Stimulated activated CD8-positive, alpha-beta memory T cell treated with anti-CD3 and anti-CD28 coated beads, Interleukin-12 subunit alpha, Interleukin-12 subunit beta, amount 100 ng/mL, for 4 hours (primary cell): ENCODE results near the gene GNA12.

Source experiments
- DNase-seq: peaks from one replicate; pipeline ENCODE4 v3.0.0-alpha.2; 2020; ENCODE audit warnings: low read depth

Gene GNA12

DNA sequence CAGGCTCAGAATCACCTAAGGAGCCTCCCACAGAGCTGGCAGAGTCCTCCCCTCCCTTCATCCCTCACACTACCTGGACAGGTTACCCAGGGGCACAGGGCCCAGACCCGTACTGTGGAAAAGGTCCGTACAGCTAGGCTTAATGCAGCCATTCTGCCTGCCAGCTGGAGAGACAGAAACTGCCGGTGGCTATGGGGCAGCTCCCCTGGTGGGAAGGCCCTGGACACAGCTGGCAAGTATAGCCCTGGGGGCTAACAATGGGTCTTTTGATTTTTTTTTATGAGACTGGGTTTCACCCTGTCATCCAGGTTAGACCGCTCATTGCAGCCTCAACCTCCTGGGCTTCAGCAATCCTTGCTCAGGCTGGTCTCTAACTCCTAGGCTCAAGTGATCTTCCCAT is 68.3 kb downstream of the GNA12 start:
- no peak for DNase-seq

DNA sequence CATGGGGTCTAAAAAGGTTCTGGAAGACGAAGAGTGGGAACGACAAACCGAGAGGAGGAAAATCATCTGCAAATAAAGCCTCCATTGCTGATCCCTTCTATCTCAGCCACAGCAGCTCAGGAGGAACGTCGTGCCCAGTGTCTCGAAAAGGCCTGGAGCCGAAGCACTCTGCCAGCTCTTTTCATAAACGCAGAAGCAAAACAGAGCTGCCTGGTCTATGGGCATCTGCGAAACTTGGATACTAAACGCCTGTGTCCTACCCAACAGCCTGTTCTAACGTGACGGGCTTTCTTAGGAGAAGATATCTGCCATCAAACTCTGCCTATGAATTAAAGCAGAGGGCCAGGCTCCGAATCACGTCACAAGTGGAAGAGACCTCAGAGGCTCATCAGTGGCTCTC is 68.7 kb downstream of the GNA12 start:
- DNase-seq: no peak

GRCh38 chr7:2774935-2775334 is 69.2 kb downstream of the GNA12 start:
- DNase-seq: no peak

DNA sequence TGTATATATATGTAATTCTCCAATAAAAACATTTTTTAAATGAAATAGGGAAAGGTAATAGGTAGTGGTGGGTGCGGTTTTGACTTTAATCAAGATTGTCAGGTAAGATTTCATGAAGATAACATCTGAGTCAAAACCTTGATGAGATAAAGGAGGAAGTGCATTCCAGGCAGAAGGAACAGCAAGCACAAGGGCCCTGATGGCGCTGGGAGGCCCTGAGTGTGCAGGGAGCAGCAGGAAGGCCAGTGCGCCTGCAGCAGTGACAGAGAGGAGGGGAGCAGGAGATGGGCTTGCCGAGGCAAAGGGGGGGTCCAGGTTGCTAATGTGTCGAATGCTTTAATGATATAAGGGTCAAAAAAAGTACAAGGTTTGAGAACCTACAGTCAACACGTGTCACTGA is 69.8 kb downstream of the GNA12 start:
- no peak for DNase-seq

GRCh38 chr7:2773608-2774007 is 70.5 kb downstream of the GNA12 start:
- DNase-seq: no peak

DNA sequence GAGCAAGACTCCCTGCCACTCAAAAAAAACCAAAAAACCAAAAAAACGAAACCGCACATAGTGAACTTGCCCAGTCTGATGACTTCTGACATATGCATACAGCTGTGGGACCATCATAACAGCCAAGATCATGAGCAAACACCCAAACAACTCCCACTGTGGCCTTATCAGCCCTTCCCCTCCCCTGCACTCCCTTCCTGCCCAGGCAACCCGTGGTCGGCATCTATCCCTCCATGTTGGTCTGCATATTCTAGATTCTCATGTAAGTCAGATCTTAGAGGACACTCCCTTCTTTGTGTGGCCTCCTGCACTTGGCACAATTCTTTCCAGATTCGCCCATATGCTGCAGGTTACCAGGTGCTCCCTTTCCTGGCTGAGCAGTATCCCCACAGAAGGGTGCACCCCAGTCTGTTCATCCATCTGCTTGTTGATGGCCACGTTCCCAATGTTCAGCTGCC is 72.8 kb downstream of the GNA12 start:
- DNase-seq: no peak

GRCh38 chr7:2764621-2765020 is 79.5 kb downstream of the GNA12 start:
- DNase-seq: no peak

DNA sequence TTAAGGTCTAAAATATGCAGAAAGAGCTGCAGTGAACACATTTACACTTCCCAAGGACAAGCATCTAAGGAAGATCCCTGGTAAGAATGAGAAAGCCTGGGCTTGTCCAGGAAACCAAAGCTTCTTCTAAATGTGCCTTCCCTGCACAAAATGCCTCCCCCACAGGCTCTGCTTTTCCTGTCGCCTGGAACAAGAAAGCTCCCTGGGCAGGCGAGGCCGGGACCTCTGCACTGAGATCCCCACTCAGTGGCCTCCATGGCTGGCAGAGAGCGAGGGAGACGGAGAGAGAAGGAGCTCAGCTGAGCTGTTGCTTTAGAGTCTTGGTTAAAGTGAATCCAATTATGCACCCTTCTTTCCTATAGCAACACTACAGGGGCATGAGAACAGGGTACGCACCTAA is 80.5 kb downstream of the GNA12 start:
- DNase-seq: no peak

- DNase-seq: no peak
Observed at GRCh38 chr7:2761801-2762497, 82.2 kb downstream of the GNA12 start.

GRCh38 chr7:2761131-2761624 is 82.9 kb downstream of the GNA12 start:
- DNase-seq: no peak

DNA sequence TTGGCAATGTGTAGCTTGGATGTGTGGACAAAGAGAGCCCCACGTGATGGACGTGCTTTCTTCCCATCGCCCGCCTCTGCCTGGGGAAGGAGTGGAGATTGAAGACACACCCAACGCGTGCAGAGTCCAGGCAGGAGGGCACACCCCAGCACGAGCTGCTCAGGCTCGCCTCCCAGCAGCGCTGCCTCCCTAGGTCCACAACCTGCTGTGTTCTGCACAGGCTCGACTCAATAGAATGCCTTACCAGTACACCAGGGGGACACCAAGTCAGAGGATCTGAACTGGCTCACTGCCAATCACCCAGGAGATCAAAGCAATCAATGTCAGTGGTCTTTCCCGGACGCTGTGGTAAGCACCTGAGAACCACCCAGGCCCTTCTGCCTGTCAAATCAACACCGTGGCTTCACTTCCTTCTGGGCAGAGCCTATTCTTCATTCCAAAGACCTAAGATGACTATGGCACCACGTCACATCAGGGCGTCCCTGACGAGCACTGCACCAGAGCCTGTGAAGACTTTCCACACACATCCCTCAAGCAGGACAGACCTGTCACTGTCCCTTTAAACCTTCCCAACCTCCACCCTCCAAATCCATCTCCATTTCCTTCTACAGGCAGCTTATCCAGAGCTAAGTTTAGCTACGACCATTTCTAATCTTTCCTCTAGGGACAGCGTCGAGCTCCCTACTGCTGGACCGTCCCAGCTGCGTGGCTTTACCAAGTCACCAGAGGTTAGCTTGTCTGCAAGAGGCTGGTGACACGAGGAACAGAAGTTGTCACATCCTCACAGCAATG is 83.8 kb downstream of the GNA12 start:
- DNase-seq: no peak

- no peak for DNase-seq
Observed at GRCh38 chr7:2759736-2760097, 84.4 kb downstream of the GNA12 start.

DNA sequence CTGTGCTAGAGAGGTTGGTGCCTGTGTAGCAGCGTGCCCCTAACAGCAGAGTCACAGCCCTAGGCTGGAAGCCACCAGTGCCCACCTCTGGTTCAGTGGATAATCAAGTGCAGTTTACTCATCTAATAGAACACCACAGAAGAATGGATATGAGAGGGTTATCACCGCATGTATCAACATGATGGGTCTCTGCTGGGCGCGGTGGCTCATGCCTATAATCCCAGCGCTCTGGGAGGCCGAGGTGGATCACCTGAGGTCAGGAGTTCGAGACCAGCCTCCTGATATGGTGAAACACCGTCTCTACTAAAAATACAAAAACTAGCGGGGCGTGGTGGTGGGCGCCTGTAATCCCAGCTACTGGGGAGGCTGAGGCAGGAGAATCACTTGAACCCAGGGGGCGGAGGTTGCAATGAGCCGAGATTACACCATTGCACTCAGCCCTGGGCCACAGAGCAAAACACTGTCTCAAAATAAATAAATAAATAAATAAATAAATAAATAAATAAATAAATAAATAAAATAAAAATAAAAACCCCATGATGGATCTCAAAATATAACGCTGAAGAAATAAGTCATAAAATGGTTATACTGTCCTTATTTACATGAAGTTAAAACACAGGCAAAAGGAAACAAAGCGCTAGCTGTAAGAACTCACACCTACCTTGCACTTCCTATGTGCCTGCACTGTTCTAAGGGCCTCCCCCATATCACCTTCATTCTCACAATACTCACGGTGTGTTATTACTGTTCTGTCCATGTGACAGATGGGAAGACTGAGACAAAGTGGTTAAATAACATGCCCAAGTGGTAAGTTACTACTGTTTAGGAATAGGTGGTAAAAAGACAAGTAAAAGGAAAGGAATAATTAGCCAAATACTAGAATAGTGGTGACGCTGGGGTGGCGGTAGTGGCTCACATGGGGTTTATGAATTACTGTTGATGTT is 85.2 kb downstream of the GNA12 start:
- DNase-seq: no peak

DNA sequence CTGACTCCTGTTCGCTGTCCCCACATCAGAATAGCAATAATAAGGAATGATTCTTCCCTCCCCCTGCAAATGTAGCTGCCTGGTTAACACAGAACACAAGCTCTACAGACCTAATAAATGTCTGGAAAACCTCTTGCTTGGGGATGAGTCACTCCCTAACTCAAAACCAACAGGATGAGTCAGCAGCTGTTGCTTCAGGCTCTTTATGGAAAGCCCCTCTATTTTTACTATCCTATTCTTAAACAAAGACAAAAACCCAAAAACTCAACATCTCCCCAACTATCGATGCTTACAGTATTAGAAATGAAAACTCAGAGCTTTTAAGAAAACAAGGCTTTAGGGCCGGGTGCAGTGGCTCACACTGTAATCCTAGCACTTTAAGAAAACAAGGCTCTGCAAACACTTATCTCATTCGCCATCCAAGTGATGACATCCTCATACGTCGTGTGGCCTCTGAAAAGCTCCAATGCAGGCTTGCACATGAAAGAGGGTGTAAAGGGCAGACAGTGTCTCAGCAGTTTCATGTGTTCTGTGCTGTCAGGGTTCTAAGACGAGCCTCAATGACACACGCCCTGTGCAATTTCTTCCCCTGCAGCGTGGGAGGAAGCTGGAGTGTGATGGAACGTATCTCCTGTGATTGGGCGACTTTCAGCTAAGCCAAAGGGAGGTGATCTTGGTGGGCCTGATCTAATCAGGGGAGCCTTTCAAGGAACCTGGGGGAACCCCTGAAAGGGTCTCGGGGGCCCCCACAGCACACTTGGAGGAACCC is 86.0 kb downstream of the GNA12 start:
- DNase-seq: peak; percentile 36

- DNase-seq: no peak
Observed at GRCh38 chr7:2757361-2757903, 86.7 kb downstream of the GNA12 start.

GRCh38 chr7:2755531-2755930 is 88.6 kb downstream of the GNA12 start:
- DNase-seq: no peak

- DNase-seq: no peak
Observed at GRCh38 chr7:2754912-2755311, 89.2 kb downstream of the GNA12 start.

DNA sequence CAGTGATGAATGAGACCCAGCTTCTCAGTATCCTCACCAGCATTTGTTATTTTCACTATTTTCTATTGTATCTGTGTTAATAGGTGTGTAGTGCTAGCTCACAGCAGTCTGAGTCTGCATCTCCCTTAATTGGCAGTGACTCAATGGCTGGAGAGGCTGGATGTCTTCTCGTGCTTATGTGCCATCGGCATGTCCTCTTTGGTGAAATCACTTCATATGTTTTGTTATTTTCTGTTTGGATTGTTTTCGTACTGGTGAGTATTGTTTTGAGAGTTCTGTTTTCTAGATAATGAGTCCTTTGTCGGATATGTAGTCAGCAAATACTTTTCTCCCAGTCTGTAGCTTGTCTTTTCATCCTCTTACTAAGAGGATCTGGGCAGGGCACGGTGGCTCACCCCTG is 90.0 kb downstream of the GNA12 start:
- DNase-seq: no peak

- no peak for DNase-seq
Observed at GRCh38 chr7:2753148-2753547, 91.0 kb downstream of the GNA12 start.

- no peak for DNase-seq
Observed at GRCh38 chr7:2751086-2751485, 93.0 kb downstream of the GNA12 start.

- no peak for DNase-seq
Observed at GRCh38 chr7:2750004-2750407, 94.1 kb downstream of the GNA12 start.
